Endothelial cell of umbilical vein (primary cell): ENCODE measurements around the gene SLC38A10. TPM values are rescaled to one million over a fixed set of nuclear protein-coding genes. Genes with fewer than 3 reads are reported as not detected.

Experiments
- BruUV-seq: library from RNA; stranded (reverse); fragments of 400-500 nt; replicated peaks from 2 replicates; lab custom pipeline; 2021; lab: Mats Ljungman, UMichigan
- CTCF ChIA-PET: fragments of 300-600, 350-600 bp; sonication (Branson Sonifier 250); formaldehyde crosslinking; loops from one replicate; lab custom pipeline; 2021; ENCODE audit warnings: antibody characterized with exemption, inconsistent platforms; lab: Charles Lee
- POLR2A ChIA-PET: fragments of 300-600, 350-600 bp; sonication (Branson Sonifier 250); formaldehyde crosslinking; loops from one replicate; lab custom pipeline; 2021; ENCODE audit warnings: antibody characterized with exemption, inconsistent platforms; lab: Charles Lee
- DNase-seq: peaks from one replicate; pipeline ENCODE4 v3.0.0-alpha.2; 2011; ENCODE audit warnings: low read depth, low spot score
- FAIRE-seq: peaks from 2 replicates; lab custom pipeline; 2011; peaks lifted over from hg19 to GRCh38; lab: Jason Lieb, UNC
- H2AFZ ChIP-seq: 2 replicates; pipeline ENCODE4 v1.6.0; 2012; ENCODE audit warnings: low read depth, low read length, control low read depth, inconsistent platforms
- H3K27ac ChIP-seq: 2 replicates; pipeline ENCODE4 v1.5.1; 2011; ENCODE audit warnings: low read depth, mild to moderate bottlenecking, control low read depth, low read length, moderate library complexity; ENCODE audit not compliant: insufficient read depth
- H3K27me3 ChIP-seq, 2 experiments: 2 replicates each; pipeline versions ENCODE4 v1.6.0 to v1.6.1; 2011; ENCODE audit warnings: low read length in 2 of 2, mixed read lengths in 1 of 2; ENCODE audit not compliant: control insufficient read depth in 2 of 2, insufficient read depth in 2 of 2
- H3K36me3 ChIP-seq, 2 experiments: 2 replicates in 1 of 2; 3 replicates in 1 of 2; pipeline ENCODE4 v1.5.1; 2011; ENCODE audit warnings: low read length in 2 of 2, mild to moderate bottlenecking in 1 of 2, moderate library complexity in 1 of 2; ENCODE audit not compliant: control insufficient read depth in 2 of 2, insufficient read depth in 2 of 2; ENCODE audit errors: extremely low read depth in 1 of 2
- H3K4me1 ChIP-seq: 3 replicates; pipeline ENCODE4 v1.5.1; 2011; ENCODE audit warnings: mild to moderate bottlenecking, low read length; ENCODE audit not compliant: control insufficient read depth, insufficient read depth; ENCODE audit errors: extremely low read depth
- H3K4me2 ChIP-seq: 2 replicates; pipeline ENCODE4 v1.6.1; 2011; ENCODE audit warnings: low read length, control low read depth, mixed read lengths; ENCODE audit not compliant: insufficient read depth
- H3K4me3 ChIP-seq, 3 experiments: fragments of 200-600 bp in 1 of 3; sonication (generic), shearing (Covaris generic) in 1 of 3; replicated peaks in 1 of 3; 2 replicates each; pipeline ENCODE4 v1.5.1; 2011 to 2016; ENCODE audit warnings: control low read depth in 3 of 3, low read length in 3 of 3, mild to moderate bottlenecking in 2 of 3, inconsistent platforms in 1 of 3, low read depth in 1 of 3, moderate library complexity in 1 of 3; ENCODE audit not compliant: insufficient read depth in 1 of 3
- H3K79me2 ChIP-seq: 2 replicates; pipeline ENCODE4 v1.6.0; 2012; ENCODE audit warnings: low read length, inconsistent platforms; ENCODE audit not compliant: control insufficient read depth, insufficient read depth
- H3K9ac ChIP-seq: replicated peaks from 2 replicates; pipeline ENCODE3; 2011; ENCODE audit warnings: low read length, control low read depth; ENCODE audit not compliant: insufficient read depth; ENCODE audit errors: extremely low read depth
- H3K9me1 ChIP-seq: replicated peaks from 3 replicates; pipeline ENCODE4 v1.6.0; 2011; ENCODE audit warnings: mild to moderate bottlenecking, low read length; ENCODE audit not compliant: control insufficient read depth, insufficient read depth; ENCODE audit errors: extremely low read depth
- H3K9me3 ChIP-seq: replicated peaks from 2 replicates; pipeline ENCODE4 v1.5.1; 2012; ENCODE audit warnings: low read length, inconsistent platforms; ENCODE audit not compliant: control insufficient read depth, insufficient read depth
- H4K20me1 ChIP-seq: replicated peaks from 2 replicates; pipeline ENCODE3; 2011; ENCODE audit warnings: mild to moderate bottlenecking, low read length; ENCODE audit not compliant: control insufficient read depth, insufficient read depth; ENCODE audit errors: extremely low read depth
- EZH2 ChIP-seq: IDR thresholded peaks from 2 replicates; pipeline ENCODE4 v1.6.1; 2012; ENCODE audit warnings: borderline replicate concordance, low read depth, mild to moderate bottlenecking, moderate library complexity, low read length, inconsistent platforms; ENCODE audit not compliant: severe bottlenecking
- FOS ChIP-seq: IDR thresholded peaks from 2 replicates; pipeline ENCODE4 v1.6.1; 2011; ENCODE audit warnings: mild to moderate bottlenecking, low read length, moderate library complexity, borderline replicate concordance; ENCODE audit not compliant: insufficient read depth
- GATA2 ChIP-seq: IDR thresholded peaks from 2 replicates; pipeline ENCODE4 v1.7.0; 2011; ENCODE audit warnings: low read depth, mild to moderate bottlenecking, moderate library complexity, mixed read lengths, low read length; ENCODE audit not compliant: insufficient read length, insufficient read depth
- JUN ChIP-seq: IDR thresholded peaks from 2 replicates; pipeline ENCODE4 v1.6.1; 2011; ENCODE audit warnings: borderline replicate concordance, low read depth; ENCODE audit not compliant: insufficient read length, insufficient read depth
- MYC ChIP-seq: IDR thresholded peaks from one replicate; pipeline ENCODE4 v1.6.1; 2011; ENCODE audit warnings: mild to moderate bottlenecking, low read depth, low read length
- dilution Hi-C: fragments of 300-500 bp; cut with MboI; formaldehyde crosslinking; loops from one replicate; pipeline ENCODE4 v1.15.0; 2019; ENCODE audit warnings: low sequenced_read_pairs; ENCODE audit not compliant: extremely low pct_ligation_motif_present
- intact Hi-C: fragments of 100-400 bp; cut with micrococcal nuclease; formaldehyde crosslinking; loops from one replicate; pipeline ENCODE4 v1.10.0; 2022
- polyA plus RNA-seq, 4 experiments: library from polyadenylated mRNA; depleted of rRNA in 3 of 4; stranded (reverse) in 3 of 4; unstranded in 1 of 4; fragments of >200 nt; gene quantifications; 2 replicates each; pipeline versions ENCODE4 v1.2.1 to v1.2.3, GENCODE V29; 2011 to 2012; ENCODE audit warnings: missing spikeins in 1 of 4
- total RNA-seq: library from RNA; stranded (reverse); gene quantifications from 2 replicates; pipeline ENCODE4 v1.2.3, GENCODE V29; 2021
- TF ChIP-seq, protein P1 (sequence below), 2 donors: IDR thresholded peaks; 1 replicate in 1 of 2; 2 replicates in 1 of 2; pipeline ENCODE4 v1.5.1; 2011; ENCODE audit warnings: low read length in 2 of 2, mild to moderate bottlenecking in 2 of 2, moderate library complexity in 2 of 2, control low read depth in 1 of 2, inconsistent platforms in 1 of 2, low read depth in 1 of 2; ENCODE audit not compliant: insufficient read depth in 1 of 2; ENCODE audit errors: extremely low read depth in 1 of 2

Gene SLC38A10
- total and polyA plus RNA-seq, 2 donors (not counting 3 experiments of a cell fraction or from before 2014, with no cell fraction given), result 72.7 to 113 TPM

DNA sequence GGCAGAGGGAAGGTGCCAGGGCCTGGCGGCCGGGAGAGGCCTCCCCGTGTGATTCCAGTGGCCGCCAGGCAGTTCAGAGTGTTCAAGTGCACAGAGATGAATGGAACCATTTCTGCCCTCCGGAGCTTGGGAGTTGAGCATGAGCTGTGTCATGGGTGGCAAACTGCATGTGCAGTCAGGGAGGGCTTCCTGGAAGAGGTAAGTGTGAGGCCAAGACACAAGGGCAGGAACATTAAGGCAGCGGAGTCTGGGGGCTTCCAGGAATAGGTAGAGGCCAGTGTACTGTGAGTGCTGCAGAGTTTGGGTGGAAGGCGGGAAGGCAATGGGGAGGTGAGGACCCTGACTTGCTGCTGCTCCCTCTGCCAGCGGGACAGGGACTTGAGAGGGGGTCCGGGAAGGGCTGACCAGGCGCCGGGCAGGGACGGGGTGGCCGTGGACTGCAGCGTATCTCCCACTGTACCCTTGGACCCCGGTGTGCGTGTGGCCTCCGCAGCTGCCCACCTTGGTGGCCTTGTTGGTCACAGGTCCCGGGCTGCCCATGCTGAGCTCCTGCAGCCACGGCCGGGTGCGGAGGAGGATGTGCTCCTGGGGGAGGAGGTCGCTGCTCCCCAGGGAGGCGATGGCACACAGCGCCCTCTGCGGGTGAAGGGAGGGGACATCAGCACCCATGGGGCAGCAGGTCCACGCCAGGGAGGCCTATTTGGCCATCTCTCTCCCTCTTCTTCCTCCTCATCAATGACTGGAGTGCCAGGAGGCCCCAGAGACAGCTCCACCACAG lies 64.9 kb downstream of the SLC38A10 start:
- Histone ChIP-seq H2AFZ (no peak overlapping the region), H3K79me2 (no peaks in the 10 kb centered on the region), H3K9ac (no peak overlapping the region), H3K9me3 (no peaks in the 10 kb centered on the region), H4K20me1 (no peaks in the 10 kb centered on the region), H3K9me1 (no peaks in the 10 kb centered on the region), H3K4me3 (no peak overlapping the region), H3K27me3 (no peaks in the 10 kb centered on the region), H3K4me2 (no peak overlapping the region), H3K27ac (no peak overlapping the region), H3K36me3 (peaks cover 0 to 37% of the 10 kb centered on the region in 2 experiments), H3K4me1 (no peaks in the 10 kb centered on the region)
- FAIRE-seq (no peak), DNase-seq (no peak)
- ChIA-PET CTCF (interaction anchor here (1.6 kb wide), 1 partner anchor 9 kb away, joined by 4 read pairs; the partner anchor contains the start of genes NDUFAF8 and TEPSIN), POLR2A (no interaction called here)
- dilution Hi-C loops, result no loop called here
- TF ChIP-seq MYC (no peak), JUN (no peak)
- TF ChIP-seq, protein P1, sequence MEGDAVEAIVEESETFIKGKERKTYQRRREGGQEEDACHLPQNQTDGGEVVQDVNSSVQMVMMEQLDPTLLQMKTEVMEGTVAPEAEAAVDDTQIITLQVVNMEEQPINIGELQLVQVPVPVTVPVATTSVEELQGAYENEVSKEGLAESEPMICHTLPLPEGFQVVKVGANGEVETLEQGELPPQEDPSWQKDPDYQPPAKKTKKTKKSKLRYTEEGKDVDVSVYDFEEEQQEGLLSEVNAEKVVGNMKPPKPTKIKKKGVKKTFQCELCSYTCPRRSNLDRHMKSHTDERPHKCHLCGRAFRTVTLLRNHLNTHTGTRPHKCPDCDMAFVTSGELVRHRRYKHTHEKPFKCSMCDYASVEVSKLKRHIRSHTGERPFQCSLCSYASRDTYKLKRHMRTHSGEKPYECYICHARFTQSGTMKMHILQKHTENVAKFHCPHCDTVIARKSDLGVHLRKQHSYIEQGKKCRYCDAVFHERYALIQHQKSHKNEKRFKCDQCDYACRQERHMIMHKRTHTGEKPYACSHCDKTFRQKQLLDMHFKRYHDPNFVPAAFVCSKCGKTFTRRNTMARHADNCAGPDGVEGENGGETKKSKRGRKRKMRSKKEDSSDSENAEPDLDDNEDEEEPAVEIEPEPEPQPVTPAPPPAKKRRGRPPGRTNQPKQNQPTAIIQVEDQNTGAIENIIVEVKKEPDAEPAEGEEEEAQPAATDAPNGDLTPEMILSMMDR (IDR thresholded peaks at IDR 0.05; ENCODE audit: extremely low read depth in 1 of 2, insufficient read depth in 1 of 2, low read depth in 1 of 2, low read length in 2 of 2), result peak in 1 of 2 donors; percentile 43
- intact Hi-C loops, result no loop called here
- no TSS peak for BruUV-seq

DNA sequence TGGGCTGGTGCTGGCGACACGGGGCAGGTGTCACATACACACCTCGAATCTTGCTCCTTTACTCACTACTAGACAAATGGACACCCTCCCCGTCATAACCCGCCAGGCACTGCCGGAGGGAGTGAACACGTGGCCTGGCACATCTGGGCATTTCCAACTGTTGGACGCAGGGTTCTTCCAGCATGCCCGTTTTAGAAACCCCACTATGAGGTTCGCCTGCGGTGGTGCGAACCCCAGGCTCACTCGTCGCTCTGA lies 65.5 kb downstream of the SLC38A10 start:
- dilution Hi-C loops, result no loop called here
- Histone ChIP-seq H3K9me1 (no peaks in the 10 kb centered on the region), H3K27ac (no peak overlapping the region), H3K4me2 (no peak overlapping the region), H4K20me1 (no peaks in the 10 kb centered on the region), H2AFZ (no peak overlapping the region), H3K4me3 (no peak overlapping the region), H3K9ac (no peak overlapping the region), H3K36me3 (peaks cover 0 to 37% of the 10 kb centered on the region in 2 experiments), H3K9me3 (no peaks in the 10 kb centered on the region), H3K4me1 (no peaks in the 10 kb centered on the region), H3K79me2 (no peaks in the 10 kb centered on the region), H3K27me3 (no peaks in the 10 kb centered on the region)
- ChIA-PET CTCF (interaction anchor here (1.6 kb wide), 1 partner anchor 9 kb away, joined by 4 read pairs; the partner anchor contains the start of genes NDUFAF8 and TEPSIN), POLR2A (no interaction called here)
- no TSS peak for BruUV-seq
- DNase-seq (no peak), FAIRE-seq (no peak)
- TF ChIP-seq FOS (no peak), EZH2 (no peak), GATA2 (no peak), JUN (no peak)
- intact Hi-C loops, result no loop called here
